Peyer's patch (tissue), 4 donors: Measurements from ENCODE around the gene SMIM36. TPM values are rescaled to one million over a fixed set of nuclear protein-coding genes. Genes with fewer than 3 reads are reported as not detected.
A peak's percentile ranks its signal among the peaks of the same experiment; 100 is the strongest.
"Not testable (repeated sequence)": the region's sequence is repeated elsewhere in the genome, so short reads cannot be mapped to it uniquely, and the experiment has no call there.

Experiments
- DNase-seq, 3 donors: peaks; one replicate each; pipeline ENCODE4 v3.0.0-alpha.2; 2017 to 2019
- H3K27ac ChIP-seq, 4 donors: fragments of 200-600 bp; sonication (generic); one replicate each; pipeline ENCODE4 v1.5.1; 2016 to 2019
- H3K27me3 ChIP-seq, 2 donors: fragments of 200-600 bp; sonication (generic); one replicate each; pipeline ENCODE4 v1.5.1; 2019
- H3K36me3 ChIP-seq, 3 donors: fragments of 200-600 bp; sonication (generic); one replicate each; pipeline ENCODE4 v1.5.1; 2016 to 2019
- H3K4me1 ChIP-seq, 4 donors: fragments of 200-600 bp; sonication (generic); one replicate each; pipeline ENCODE4 v1.5.1; 2016 to 2019
- H3K4me3 ChIP-seq, 4 donors: fragments of 200-600 bp; sonication (generic); 1 replicate in 3 of 4; 2 replicates in 1 of 4; pipeline ENCODE4 v1.5.1; 2016 to 2019; ENCODE audit warnings: mild to moderate bottlenecking in 1 of 4
- H3K9me3 ChIP-seq, 4 donors: fragments of 200-600 bp; sonication (generic); one replicate each; pipeline ENCODE4 v1.5.1; 2016 to 2019; ENCODE audit warnings: mild to moderate bottlenecking in 1 of 4
- CTCF ChIP-seq, 6 experiments: fragments of 450-650 bp in 4 of 6; fragments of 200-600 bp in 2 of 6; sonication (generic) in 1 of 6; IDR thresholded peaks; one replicate each; pipeline ENCODE4 v1.5.1; 2017 to 2019; ENCODE audit warnings: antibody characterized with exemption in 6 of 6, mild to moderate bottlenecking in 3 of 6, moderate library complexity in 1 of 6
- POLR2A ChIP-seq, 2 donors: fragments of 450-650 bp; IDR thresholded peaks; one replicate each; pipeline ENCODE4 v1.5.1; 2017; ENCODE audit warnings: antibody characterized with exemption in 2 of 2, mild to moderate bottlenecking in 2 of 2, moderate library complexity in 2 of 2
- total RNA-seq, 4 donors: library from RNA; depleted of rRNA; stranded (reverse); fragments of >200 nt; gene quantifications; one replicate each; pipeline ENCODE4 v1.1.0, GENCODE V29; 2016

Gene SMIM36
- total RNA-seq, 4 donors from 2014 or later: not detected

- Histone ChIP-seq H3K27me3 (no peaks in the 10 kb centered on the region), H3K4me1 (peaks cover 0 to 8% (median 0%) of the 10 kb centered on the region in 4 donors), H3K4me3 (no peak overlapping the region), H3K27ac (peak overlapping the region in 2 of 4 donors; percentile 34 to 77), H3K36me3 (no peaks in the 10 kb centered on the region), H3K9me3 (no peaks in the 10 kb centered on the region)
- DNase-seq: no peak
- TF ChIP-seq CTCF (IDR thresholded peaks at IDR 0.05): no peak
- TF ChIP-seq POLR2A (IDR thresholded peaks at IDR 0.05): no peak
Observed at GRCh38 chr17:55451758-55452138, 59.5 kb downstream of the SMIM36 start.

- peak overlapping the region in 3 of 4 donors; percentile 21 to 77 (median 34) for H3K27ac ChIP-seq
- no peak for DNase-seq
Observed at GRCh38 chr17:55451203-55451641, 60.0 kb downstream of the SMIM36 start.

DNA sequence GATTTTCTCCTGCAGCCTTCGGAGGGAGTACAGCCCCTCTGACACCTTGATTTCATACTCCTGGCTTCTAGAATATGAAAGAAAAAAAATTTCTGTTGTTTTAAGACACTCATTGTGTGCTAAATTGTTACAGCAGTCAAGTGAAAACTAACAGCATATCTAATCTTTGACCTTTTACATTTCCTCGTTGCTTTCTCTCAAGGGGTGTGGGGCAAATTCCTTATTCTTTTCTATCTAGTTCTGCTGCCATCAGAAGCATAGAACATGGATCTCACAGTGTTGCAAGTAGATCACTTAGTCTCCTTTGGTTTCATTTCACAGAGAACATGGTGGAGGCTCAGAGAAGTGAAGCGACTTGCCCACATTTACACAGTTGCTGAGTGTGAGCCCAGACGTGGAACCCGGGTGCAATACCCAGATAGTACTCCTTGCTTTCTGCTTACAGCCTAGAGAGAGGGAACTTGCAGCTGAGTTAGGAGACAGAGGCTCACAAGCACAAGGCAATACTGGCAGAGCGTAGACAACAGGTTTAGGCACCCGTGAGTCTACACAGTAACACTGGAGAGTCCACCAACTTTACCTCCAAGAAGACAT lies 60.9 kb downstream of the SMIM36 start:
- Histone ChIP-seq H3K36me3 (no peaks in the 10 kb centered on the region), H3K4me1 (peaks cover 0 to 12% (median 0%) of the 10 kb centered on the region in 4 donors), H3K27ac (peak overlapping the region in 1 of 4 donors; percentile 77), H3K27me3 (no peaks in the 10 kb centered on the region), H3K4me3 (no peak overlapping the region), H3K9me3 (no peaks in the 10 kb centered on the region)
- no peak for TF ChIP-seq CTCF (IDR thresholded peaks at IDR 0.05)
- TF ChIP-seq POLR2A (IDR thresholded peaks at IDR 0.05): no peak
- no peak for DNase-seq

More at GRCh38 chr17:55451203-55451641, 60.0 kb downstream of the SMIM36 start:
- Histone ChIP-seq H3K36me3 (no peaks in the 10 kb centered on the region), H3K4me3 (no peak overlapping the region), H3K4me1 (peaks cover 0 to 12% (median 0%) of the 10 kb centered on the region in 4 donors), H3K27me3 (no peaks in the 10 kb centered on the region), H3K9me3 (no peaks in the 10 kb centered on the region)
- TF ChIP-seq POLR2A (IDR thresholded peaks at IDR 0.05) (no peak), CTCF (IDR thresholded peaks at IDR 0.05) (no peak)

- no peak for DNase-seq
- Histone ChIP-seq H3K27me3 (no peaks in the 10 kb centered on the region), H3K4me1 (peaks cover 0 to 12% (median 2%) of the 10 kb centered on the region in 4 donors), H3K36me3 (no peaks in the 10 kb centered on the region), H3K4me3 (no peak overlapping the region), H3K27ac (peak overlapping the region in 2 of 4 donors; percentile 0 to 28), H3K9me3 (no peaks in the 10 kb centered on the region)
- TF ChIP-seq CTCF (IDR thresholded peaks at IDR 0.05) (no peak), POLR2A (IDR thresholded peaks at IDR 0.05) (no peak)
Observed at GRCh38 chr17:55448681-55449080, 62.6 kb downstream of the SMIM36 start.

- Histone ChIP-seq H3K27me3 (no peaks in the 10 kb centered on the region), H3K4me1 (peaks cover 0 to 12% (median 2%) of the 10 kb centered on the region in 4 donors), H3K4me3 (no peak overlapping the region), H3K9me3 (no peaks in the 10 kb centered on the region), H3K36me3 (no peaks in the 10 kb centered on the region), H3K27ac (peak overlapping the region in 1 of 4 donors; percentile 48)
- TF ChIP-seq CTCF (IDR thresholded peaks at IDR 0.05) (no peak), POLR2A (IDR thresholded peaks at IDR 0.05) (no peak)
- DNase-seq: no peak
Observed at GRCh38 chr17:55446581-55447205, 64.6 kb downstream of the SMIM36 start.

DNA sequence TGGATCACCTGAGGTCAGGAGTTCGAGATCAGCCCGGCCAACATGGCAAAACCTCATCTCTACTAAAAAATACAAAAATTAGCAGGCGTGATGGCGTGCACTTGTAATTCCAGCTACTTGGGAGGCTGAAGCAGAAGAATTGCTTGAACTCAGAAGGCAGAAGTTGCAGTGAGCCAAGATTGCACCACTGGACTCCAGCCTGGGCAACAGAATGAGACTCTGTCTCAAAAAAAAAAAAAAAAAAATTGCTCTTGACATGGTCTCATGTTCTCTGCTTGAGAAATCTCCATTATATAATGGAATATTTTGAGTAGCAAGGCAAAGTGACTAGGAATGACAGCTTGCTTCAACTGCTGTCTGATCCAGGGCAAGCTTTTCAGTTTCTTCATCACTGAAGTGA lies 65.2 kb downstream of the SMIM36 start:
- not testable (repeated sequence) for DNase-seq, H3K9me3 ChIP-seq, H3K27me3 ChIP-seq, H3K4me3 ChIP-seq, H3K36me3 ChIP-seq
- Histone ChIP-seq H3K4me1 (peaks cover 0 to 12% (median 2%) of the 10 kb centered on the region in 4 donors), H3K27ac (peak overlapping the region in 2 of 4 donors; percentile 21 to 51)
